ENCODE data around the gene AACS. TPM values are rescaled to one million over a fixed set of nuclear protein-coding genes. Genes with fewer than 3 reads are reported as not detected.

AACS gene
- total and polyA plus RNA-seq, 2 of the 13 experiments (the other 11 are each of a cell fraction or from before 2014, with no cell fraction given): 23.3 to 28.8 TPM

- FAIRE-seq: no peak
- peaks cover 15 to 26% of the 10 kb centered on the region in 2 experiments for H3K36me3 ChIP-seq (replicated peaks in 1 of 2; ENCODE audit: control insufficient read depth in 1 of 2, insufficient read depth in 2 of 2, low read length in 2 of 2)
- no TSS peak for BruUV-seq (replicated peaks)
Measured at GRCh38 chr12:125071456-125071855, 6.2 kb downstream of the AACS start.

GRCh38 chr12:125072496-125072895 is 7.3 kb downstream of the AACS start:
- H3K9ac ChIP-seq (ENCODE audit: insufficient read depth, low read depth, low read length): no peak overlapping the region
- peaks cover 8% of the 10 kb centered on the region; the same call in 1 of the 2 replicates for H4K20me1 ChIP-seq (ENCODE audit: insufficient read depth, low read length)
- no TSS peak for BruUV-seq (replicated peaks)
- no peaks in the 10 kb centered on the region for H3K27me3 ChIP-seq (ENCODE audit: control insufficient read depth in 1 of 2, insufficient read depth in 2 of 2, low read length in 2 of 2)
- in situ Hi-C loops (cut with HindIII; ENCODE audit: extremely low pct_ligation_motif_present, low pct_unique_long_range_greater_than_20kb) (no loop called here), intact Hi-C loops (cut with micrococcal nuclease; ENCODE audit: unreplicated experiment) (no loop called here)
- H3K79me2 ChIP-seq (ENCODE audit: insufficient read depth, low read length): peaks cover 2% of the 10 kb centered on the region
- H3K4me2 ChIP-seq (ENCODE audit: low read depth, low read length): no peak overlapping the region
- no peaks in the 10 kb centered on the region for H3K9me3 ChIP-seq (ENCODE audit: low read length)
- no peak overlapping the region for H3K4me3 ChIP-seq (replicated peaks in 1 of 3; ENCODE audit: insufficient read depth in 1 of 3, low read depth in 2 of 3, low read length in 3 of 3)
- H3K4me1 ChIP-seq (ENCODE audit: insufficient read depth, low read length): peaks cover 2% of the 10 kb centered on the region; the same call in 1 of the 2 replicates
- POLR2A ChIA-PET: no interaction called here
- no peak for FAIRE-seq
- no peak overlapping the region for H2AFZ ChIP-seq (ENCODE audit: low read length)
- peaks cover 16 to 32% of the 10 kb centered on the region in 2 experiments for H3K36me3 ChIP-seq (replicated peaks in 1 of 2; ENCODE audit: control insufficient read depth in 1 of 2, insufficient read depth in 2 of 2, low read length in 2 of 2)
- WGBS (ENCODE audit: low lambda C conversion rate): 89% methylated on average over 2 of the region's 2 CpGs
- no peak overlapping the region for H3K27ac ChIP-seq (ENCODE audit: extremely low read length, insufficient read depth, low read length)
- CTCF ChIA-PET (ENCODE audit: low intra/inter-chr PET ratio, low total read pairs): no interaction called here
- no peak for ATAC-seq
- DNase-seq (ENCODE audit: low spot score): no peak
- no peak for TF ChIP-seq ZBTB10 (CRISPR knock-in tag; IDR thresholded peaks at IDR 0.05; ENCODE audit: borderline replicate concordance)
- no peak for TF ChIP-seq MED13 (CRISPR knock-in tag; IDR thresholded peaks at IDR 0.05)
- no peak for TF ChIP-seq PHF8 (CRISPR knock-in tag; IDR thresholded peaks at IDR 0.05)
- no peak for TF ChIP-seq TCF7 (IDR thresholded peaks at IDR 0.05; ENCODE audit: low read depth)
- no peak for TF ChIP-seq ZNF230 (CRISPR knock-in tag; IDR thresholded peaks at IDR 0.05)
- no peak for TF ChIP-seq DR1 (CRISPR knock-in tag; IDR thresholded peaks at IDR 0.05)
- no peak for TF ChIP-seq ETV5 (CRISPR knock-in tag; IDR thresholded peaks at IDR 0.05; ENCODE audit: borderline replicate concordance)
- no peak for TF ChIP-seq MEIS1 (CRISPR knock-in tag; IDR thresholded peaks at IDR 0.05; ENCODE audit: borderline replicate concordance)
- TF ChIP-seq SMAD9 (CRISPR knock-in tag; IDR thresholded peaks at IDR 0.05): no peak
- no peak for TF ChIP-seq NFKBIZ (CRISPR knock-in tag; IDR thresholded peaks at IDR 0.05)

More at GRCh38 chr12:125071456-125071855, 6.2 kb downstream of the AACS start:
- TF ChIP-seq PHF21A (CRISPR knock-in tag; IDR thresholded peaks at IDR 0.05) (no peak), USF2 (IDR thresholded peaks at IDR 0.05; ENCODE audit: low read depth, low read length) (no peak), USF2 (CRISPR knock-in tag; IDR thresholded peaks at IDR 0.05; ENCODE audit: borderline replicate concordance) (no peak), YEATS2 (CRISPR knock-in tag; IDR thresholded peaks at IDR 0.05; ENCODE audit: borderline replicate concordance) (no peak), ZNF124 (CRISPR knock-in tag; IDR thresholded peaks at IDR 0.05) (no peak), ZSCAN30 (CRISPR knock-in tag; IDR thresholded peaks at IDR 0.05) (no peak)
- ChIA-PET CTCF (ENCODE audit: low intra/inter-chr PET ratio, low total read pairs) (no interaction called here), POLR2A (no interaction called here)
- H3K9me3 ChIP-seq (ENCODE audit: low read length): no peaks in the 10 kb centered on the region
- H3K4me1 ChIP-seq (ENCODE audit: insufficient read depth, low read length): peaks cover 12% of the 10 kb centered on the region
- in situ Hi-C loops (cut with HindIII; ENCODE audit: extremely low pct_ligation_motif_present, low pct_unique_long_range_greater_than_20kb) (no loop called here), intact Hi-C loops (cut with micrococcal nuclease; ENCODE audit: unreplicated experiment) (no loop called here)
- H4K20me1 ChIP-seq (ENCODE audit: insufficient read depth, low read length): peaks cover 8% of the 10 kb centered on the region; the same call in 1 of the 2 replicates
- 96% methylated on average over 11 of the region's 12 CpGs for WGBS (ENCODE audit: low lambda C conversion rate)
- H3K79me2 ChIP-seq (ENCODE audit: insufficient read depth, low read length): peaks cover 11% of the 10 kb centered on the region
- no peak overlapping the region for H3K4me2 ChIP-seq (ENCODE audit: low read depth, low read length)
- no peak overlapping the region for H3K27ac ChIP-seq (ENCODE audit: extremely low read length, insufficient read depth, low read length)
- DNase-seq (ENCODE audit: low spot score) (no peak), ATAC-seq (no peak)
- no peak overlapping the region for H3K4me3 ChIP-seq (replicated peaks in 1 of 3; ENCODE audit: insufficient read depth in 1 of 3, low read depth in 2 of 3, low read length in 3 of 3)
- no peak overlapping the region for H2AFZ ChIP-seq (ENCODE audit: low read length)
- no peaks in the 10 kb centered on the region for H3K27me3 ChIP-seq (ENCODE audit: control insufficient read depth in 1 of 2, insufficient read depth in 2 of 2, low read length in 2 of 2)
- H3K9ac ChIP-seq (ENCODE audit: insufficient read depth, low read depth, low read length): no peak overlapping the region
